Anterior cingulate cortex (tissue), 58 donors: ENCODE data around the gene SIN3A.
A peak's percentile ranks its signal among the peaks of the same experiment; 100 is the strongest.
"Not testable (repeated sequence)": the region's sequence is repeated elsewhere in the genome, so short reads cannot be mapped to it uniquely, and the experiment has no call there.

Source experiments
- DNase-seq, 58 donors: peaks; one replicate each; lab custom pipeline; 2025; lab: John Stamatoyannopoulos, UW

SIN3A gene

GRCh38 chr15:75389791-75390382 lies 61.6 kb downstream of the SIN3A start:
- DNase-seq, result no peak

- not testable (repeated sequence) for DNase-seq
Observed at GRCh38 chr15:75383986-75384385, 67.5 kb downstream of the SIN3A start.

GRCh38 chr15:75380773-75381172 lies 70.7 kb downstream of the SIN3A start:
- DNase-seq, result no peak

- DNase-seq, result no peak
Observed at GRCh38 chr15:75371901-75372688, 79.4 kb downstream of the SIN3A start.

- DNase-seq, result no peak
Observed at GRCh38 chr15:75371486-75371885, 80.0 kb downstream of the SIN3A start.

- DNase-seq, result no peak
Observed at GRCh38 chr15:75369897-75370581, 81.5 kb downstream of the SIN3A start.

- no peak for DNase-seq
Observed at GRCh38 chr15:75368689-75369239, 82.7 kb downstream of the SIN3A start.

GRCh38 chr15:75367913-75368688 lies 83.4 kb downstream of the SIN3A start, which contains the start of gene MAN2C1:
Gene MAN2C1, minus strand, starts transcription at chr15:75368607. Its CDS starts 24 bp downstream, at chr15:75368583.
- peak; percentile 31 to 94 (median 83) for DNase-seq

GRCh38 chr15:75367406-75367912 lies 84.0 kb downstream of the SIN3A start:
- DNase-seq, result no peak

- DNase-seq, result no peak
Observed at GRCh38 chr15:75367006-75367405, 84.5 kb downstream of the SIN3A start.

GRCh38 chr15:75366163-75366562 lies 85.3 kb downstream of the SIN3A start:
- no peak for DNase-seq

GRCh38 chr15:75364881-75365280 lies 86.6 kb downstream of the SIN3A start:
- DNase-seq, result no peak

- no peak for DNase-seq
Observed at GRCh38 chr15:75363786-75364185, 87.7 kb downstream of the SIN3A start.

- no peak for DNase-seq
Observed at GRCh38 chr15:75362642-75363249, 88.7 kb downstream of the SIN3A start.

GRCh38 chr15:75361989-75362641 lies 89.4 kb downstream of the SIN3A start:
- DNase-seq, result no peak

GRCh38 chr15:75361361-75361988 lies 90.0 kb downstream of the SIN3A start:
- DNase-seq, result no peak

GRCh38 chr15:75360856-75361255 lies 90.6 kb downstream of the SIN3A start:
- no peak for DNase-seq

GRCh38 chr15:75360391-75360790 lies 91.1 kb downstream of the SIN3A start:
- no peak for DNase-seq
